Anterior cingulate cortex (tissue), 58 donors: ENCODE data around the gene POLR2B.
"Not testable (repeated sequence)": the region's sequence is repeated elsewhere in the genome, so short reads cannot be mapped to it uniquely, and the experiment has no call there.

ENCODE experiments used
- DNase-seq, 58 donors: peaks; one replicate each; lab custom pipeline; 2025; lab: John Stamatoyannopoulos, UW

POLR2B gene

DNA sequence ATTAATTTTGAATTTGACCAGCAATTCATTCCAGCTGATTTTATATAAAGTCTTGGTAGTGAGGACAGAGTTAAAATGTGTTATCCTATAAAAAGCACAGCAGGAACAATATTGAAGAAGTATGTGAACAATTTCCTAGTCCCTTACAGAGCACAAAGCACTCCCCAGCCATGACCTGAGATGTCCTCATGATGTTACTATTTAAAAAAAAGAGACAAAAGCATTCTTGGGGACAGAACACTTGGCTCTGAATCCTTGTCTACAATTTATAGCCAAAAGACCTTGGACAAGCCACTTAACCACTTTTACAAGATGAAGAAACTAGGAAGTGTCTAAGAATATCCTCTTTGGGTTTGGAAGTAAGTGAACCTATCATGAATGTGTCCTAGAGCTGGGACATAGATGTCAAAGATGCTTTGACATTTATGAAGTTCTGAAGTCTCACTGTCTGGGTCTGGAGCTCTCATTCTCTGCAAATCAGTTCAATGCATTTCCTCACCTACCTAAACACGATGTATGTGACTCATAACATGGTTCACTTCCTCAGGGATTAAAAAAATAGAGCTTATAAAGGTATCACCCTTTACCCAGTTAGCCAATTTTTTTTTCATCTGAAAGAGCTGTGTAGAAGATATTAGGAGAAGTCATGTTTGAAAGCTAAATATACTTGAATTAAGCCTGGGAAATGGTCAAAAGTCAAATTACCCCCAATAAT is 70.1 kb downstream of the POLR2B start:
- no peak for DNase-seq

DNA sequence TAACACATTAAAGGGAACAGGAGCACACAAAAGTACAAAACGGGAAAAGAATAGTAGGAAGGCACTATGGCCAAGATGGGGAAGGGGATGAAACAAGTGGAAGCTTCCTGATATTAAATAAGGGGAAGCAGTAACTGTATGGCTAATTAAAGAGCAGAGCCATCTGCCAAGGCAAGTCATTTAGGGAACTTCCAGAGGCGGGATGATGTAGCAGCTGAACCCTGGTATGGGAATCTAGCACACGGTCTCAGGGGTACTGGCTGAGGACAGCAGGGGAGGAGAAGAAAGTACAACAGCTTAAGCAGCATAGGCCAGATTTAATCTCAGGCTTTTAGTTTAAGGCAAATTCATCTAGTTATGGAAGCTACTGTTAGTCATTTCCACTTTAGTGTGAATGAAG is 72.4 kb downstream of the POLR2B start:
- peak in 1 of 58 donors; percentile 4 for DNase-seq

DNA sequence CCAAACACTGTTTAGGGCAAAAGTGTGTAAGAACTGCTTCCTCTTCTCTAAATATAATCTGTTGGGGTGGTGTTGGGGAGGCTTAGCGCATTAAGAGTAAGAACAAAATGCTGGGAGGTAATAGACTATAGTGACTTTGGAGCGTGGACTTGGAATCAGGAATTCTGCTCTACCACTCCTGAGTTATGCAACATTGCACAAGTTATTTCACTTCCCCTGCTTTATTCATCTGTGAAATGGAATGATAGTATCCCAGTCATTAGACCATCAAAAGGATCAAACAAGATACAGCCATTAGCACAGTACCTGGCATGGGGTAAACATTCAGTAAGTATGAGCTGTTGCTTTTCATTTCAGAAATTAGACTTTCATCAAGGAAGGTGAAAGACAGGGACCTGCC is 72.8 kb downstream of the POLR2B start:
- no peak for DNase-seq

DNA sequence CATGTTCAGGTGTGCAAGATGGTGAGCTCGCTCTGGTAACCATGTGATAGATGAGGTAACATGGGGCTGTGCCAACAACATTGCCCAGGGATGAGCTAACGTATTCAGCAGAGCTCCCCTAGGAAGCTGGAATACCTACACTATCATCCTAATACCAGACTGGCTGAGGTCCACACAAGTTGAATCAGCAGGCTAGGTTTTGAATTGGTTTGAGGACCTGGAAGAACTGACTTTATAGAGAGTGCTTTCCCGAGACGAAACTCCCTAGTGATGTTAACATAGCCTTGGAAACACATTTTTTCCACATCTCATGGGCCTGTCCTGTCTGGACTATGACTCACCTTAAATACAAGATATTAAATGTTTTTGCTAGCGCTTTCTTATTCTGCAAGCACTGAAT is 74.8 kb downstream of the POLR2B start:
- DNase-seq, result no peak

DNA sequence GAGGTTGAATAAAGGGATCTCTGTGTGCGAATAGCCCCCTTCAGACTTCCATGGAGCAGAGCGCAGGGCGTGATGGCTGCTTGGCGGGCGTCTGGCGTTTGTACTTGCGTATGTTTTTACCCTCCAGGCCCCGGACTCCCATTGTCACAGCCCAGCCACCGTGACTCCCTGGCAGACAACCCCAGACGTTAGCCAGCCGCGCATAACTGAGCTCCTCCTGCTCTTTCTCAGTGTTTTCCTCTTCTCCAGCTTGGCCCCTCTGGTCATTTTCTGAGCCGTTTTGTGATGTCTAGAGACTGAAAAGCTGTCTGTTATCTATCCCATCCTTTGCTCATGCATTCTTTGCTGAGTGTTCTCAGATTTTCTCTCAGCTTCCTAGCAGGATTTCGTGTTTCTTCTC is 77.2 kb downstream of the POLR2B start:
- DNase-seq, result peak in 27 of 58 donors; percentile 4 to 52 (median 19)

DNA sequence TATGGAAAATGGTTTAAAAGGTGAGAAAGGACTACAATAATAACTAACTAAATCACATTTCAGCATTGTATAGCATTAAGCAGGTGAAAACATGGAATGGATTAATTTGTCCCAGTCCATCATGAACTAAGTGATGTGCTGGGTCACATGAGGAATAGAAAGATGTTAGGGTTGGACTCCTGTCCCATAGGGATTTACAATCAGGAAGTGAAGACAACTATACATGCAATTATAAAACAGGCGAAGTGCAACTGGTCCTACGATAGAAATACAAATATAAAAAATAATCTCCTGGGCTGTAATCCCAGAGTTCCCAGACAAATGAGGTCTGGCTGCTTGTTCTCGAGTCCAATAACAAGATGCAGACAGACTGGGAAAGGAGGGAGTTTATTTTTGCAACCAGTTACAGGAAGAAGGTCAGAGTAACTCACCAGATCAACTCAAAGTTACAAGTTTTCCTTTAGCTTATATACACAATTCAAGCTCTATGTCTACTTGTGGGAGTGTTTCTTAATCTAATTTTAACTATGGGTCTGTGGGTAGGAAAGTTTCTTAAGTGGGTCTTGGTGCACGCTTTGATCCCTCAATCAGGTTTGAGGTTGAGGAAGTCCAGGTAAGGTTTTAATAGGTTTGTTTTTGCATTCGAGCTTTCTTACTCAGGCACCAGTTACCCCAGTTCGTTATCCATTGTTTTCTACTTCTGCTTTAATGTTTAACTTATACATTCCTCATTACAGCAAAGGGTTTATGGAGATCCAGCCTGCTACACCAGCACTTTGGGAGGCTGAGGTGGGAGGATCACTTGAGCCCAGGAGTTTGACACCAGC is 81.4 kb downstream of the POLR2B start:
- DNase-seq, result no peak

DNA sequence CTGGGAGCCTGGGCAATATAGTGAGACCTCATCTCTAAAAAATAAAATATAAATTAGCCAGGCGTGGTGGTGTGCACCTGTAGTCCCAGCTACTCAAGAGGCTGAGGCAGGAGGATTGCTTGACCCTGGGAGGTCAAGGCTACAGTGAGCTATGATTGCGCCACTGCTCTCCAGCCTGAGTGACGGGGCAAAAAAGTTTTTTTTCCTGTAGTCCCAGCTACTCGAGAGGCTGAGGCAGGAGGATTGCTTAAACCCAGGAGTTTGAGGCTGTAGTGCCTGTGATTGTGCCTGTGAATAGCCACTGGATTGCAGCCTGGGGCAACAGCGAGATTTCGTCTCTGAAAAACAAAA is 82.0 kb downstream of the POLR2B start:
- DNase-seq, result not testable (repeated sequence)

DNA sequence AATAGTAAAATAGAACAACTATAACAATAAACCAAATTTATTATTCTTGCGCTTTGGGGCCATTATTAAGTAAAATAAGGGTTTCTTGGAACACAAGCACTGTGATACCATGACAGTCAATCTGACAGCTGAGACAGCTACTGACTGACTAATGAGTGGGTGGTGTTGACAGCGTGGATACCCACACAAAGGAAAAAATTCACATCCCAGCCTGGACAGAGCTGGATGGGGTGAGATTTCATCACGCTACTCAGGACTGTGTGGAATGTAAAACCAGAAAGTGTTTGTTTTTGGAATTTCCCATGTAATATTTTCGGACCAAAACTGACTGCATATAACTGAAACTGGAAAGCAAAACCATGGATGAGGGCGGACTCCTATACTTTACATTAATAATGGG is 82.7 kb downstream of the POLR2B start:
- no peak for DNase-seq

DNA sequence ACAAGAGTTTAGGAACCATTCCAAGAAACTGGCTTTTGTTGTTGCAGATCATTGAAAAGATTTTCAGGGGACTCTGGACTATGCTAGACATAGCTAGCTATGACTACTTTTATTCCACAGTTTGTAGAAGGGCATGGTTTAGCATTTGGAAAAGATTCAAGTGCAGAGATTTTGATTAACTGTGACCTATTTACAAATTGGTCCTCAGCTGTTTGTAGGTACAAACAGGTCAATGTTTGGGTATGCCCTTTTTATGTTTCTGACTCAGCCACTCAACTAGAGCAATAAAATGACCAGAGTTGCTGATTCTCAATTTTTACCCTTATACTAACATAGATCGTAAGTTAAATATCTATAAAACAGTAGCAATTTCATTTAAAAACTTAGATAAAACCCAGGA is 84.8 kb downstream of the POLR2B start:
- DNase-seq, result no peak

DNA sequence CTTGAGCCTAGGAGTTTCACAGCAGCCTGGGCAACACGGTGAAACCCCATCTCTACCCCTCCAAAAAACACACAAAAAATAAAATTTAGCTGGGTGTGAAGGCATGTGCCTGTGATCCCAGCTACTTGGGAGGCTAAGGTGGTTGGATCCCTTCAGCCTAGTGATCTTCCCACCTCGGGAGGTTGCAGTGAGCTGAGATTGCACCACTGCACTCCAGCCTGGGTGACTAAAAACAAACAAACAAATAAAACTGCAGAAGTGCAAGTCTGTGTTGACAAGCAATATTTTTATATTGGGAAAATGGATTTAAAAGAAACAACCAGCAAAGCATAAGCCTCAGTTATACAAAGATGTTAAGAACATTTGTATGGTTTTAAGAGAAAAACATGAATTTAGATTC is 85.4 kb downstream of the POLR2B start:
- DNase-seq, result no peak

DNA sequence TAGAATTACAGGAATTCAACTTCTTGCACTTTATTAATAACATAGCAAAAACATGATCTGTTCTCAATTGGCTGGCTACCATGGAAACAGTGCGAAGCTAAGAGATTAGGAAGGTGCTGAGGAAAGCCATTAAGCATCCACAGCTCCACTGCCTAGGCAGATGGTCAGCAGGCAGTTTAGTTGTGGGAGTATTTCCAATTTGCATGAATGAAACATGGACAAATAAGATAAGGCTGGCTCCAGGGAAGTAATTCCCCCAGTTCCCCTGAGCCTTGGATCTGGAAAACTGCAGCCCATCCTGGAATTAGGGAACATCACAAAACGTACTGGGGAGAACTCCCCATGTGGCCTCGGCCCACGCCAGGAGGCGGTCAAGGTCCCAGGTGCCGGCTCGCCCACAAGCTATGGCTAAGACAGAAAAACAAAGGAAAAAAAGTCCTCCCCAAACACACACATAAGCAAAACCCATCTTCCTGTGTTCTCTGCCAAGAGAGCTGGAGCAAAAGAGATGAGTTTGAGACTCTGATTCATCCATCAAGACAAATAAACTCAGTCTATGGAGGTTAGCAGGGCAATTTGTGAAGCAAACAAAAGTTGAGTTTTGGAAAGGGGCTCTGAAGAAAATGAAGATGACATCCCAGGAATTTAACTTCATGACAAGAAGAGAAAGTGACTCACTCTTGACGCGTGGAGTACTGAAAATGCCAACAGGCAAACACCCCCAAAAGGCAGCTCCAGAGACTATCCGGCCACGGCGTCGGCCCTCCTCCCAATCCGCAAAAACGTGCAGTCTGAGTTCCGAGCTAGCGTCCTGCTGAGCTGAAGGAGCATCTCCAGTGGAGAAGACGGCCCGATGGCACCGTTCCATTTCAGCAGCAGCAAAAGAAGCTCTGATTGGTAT is 86.4 kb downstream of the POLR2B start:
- peak in 1 of 58 donors; percentile 43 for DNase-seq

DNA sequence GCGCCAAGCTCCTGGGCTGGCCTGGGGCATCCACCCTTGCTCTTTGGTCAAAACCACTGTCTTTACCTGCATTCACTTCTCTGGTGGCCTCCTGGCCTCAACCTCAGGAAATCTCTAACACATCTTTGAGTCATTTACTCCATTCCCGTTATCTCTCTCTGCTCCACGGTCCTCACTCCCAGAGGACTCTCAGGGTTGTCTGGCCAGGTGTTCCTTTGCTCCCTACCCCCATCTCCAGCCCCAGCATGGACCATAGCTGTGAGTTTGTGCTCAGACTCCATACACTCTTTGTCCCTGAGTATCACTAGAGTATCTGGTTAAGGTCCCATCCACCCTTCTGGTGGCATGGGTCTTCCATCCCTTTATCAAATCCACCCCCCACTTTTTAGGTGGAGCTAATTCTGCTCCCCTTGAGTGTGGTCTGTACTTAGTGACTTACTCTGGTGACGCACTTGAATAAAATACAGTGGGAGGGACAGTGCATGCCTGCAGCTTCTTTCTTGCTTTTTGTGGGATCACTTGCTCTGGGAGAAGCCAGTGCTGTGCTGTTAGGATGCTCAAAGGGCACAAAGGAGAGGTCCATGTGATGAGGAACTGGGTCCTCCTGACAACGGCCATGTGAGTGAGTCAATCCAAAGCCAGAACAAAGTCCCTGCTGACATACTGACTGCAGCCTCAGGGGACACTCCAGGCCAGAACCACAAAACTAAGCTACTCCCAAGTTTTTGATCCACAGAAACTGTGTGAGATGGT is 87.2 kb downstream of the POLR2B start:
- no peak for DNase-seq

DNA sequence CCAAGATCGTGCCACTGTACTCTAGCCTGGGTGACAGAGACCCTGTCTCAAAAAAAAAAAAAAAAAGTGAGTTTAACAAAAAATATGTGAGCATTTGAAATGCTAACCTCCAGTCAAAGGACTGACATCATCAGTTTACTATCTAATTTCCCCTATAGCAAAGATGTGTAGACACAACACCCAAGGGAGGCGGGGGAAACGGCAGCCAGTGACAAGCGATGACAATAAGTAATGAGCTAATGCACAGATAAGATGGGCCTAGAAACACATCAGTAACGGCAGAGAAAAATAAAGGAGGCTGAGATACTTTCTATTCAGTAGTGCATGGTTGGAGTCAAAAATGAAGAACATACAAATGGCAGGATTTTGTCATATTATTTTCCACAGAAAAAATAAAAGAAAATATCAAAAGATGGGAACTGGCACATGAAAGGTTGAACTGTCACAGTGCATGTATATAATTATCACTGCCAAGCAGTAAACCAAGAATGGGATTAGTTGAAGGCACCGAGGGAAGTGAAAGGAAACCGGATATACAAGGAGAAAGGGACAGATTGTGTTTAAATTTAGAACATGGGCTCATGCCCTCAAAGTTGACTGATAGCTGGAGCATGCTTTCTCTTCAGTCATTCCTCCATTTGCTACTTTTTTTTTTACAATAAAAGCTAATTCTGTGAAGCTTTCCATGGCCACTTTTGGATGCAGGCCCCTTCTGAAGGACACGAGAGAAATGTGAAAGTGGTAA is 89.7 kb downstream of the POLR2B start:
- DNase-seq, result no peak

DNA sequence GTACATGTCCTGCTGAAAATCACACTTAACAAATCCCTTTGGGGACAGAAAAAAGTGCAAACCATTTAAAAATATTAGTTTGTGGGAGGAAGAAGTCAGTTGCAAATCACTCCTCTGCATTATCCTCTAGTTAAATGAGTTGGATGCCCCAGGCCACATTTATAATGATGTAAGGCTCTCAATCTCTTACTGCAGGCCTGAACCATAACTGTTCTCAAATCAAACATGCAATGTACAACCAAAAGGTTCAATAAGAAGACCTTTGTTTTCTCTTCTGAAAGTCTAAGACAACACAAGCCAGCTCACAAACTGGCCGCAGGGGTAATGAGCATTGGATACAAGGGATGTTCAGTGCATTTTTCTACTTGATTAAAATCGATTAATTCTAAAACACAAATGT is 91.8 kb downstream of the POLR2B start:
- no peak for DNase-seq

DNA sequence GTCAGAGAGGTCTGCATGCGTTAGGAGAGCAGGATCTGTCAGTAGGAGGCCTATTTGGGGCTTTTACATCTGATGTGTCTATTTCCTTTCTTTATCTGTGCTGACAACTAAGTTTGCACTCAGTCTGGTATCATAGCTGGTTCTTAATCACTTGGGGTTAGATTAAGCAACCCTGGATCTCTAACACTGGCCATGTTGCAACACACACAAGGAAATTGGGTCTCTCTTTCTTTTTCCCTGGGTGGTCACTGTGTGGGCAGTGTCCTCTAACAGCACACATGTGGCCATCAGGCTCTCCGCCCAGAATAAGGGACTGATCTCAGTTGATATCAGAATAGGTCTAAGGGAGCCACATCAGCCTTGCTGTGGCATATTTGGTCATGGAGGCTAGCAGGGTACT is 92.6 kb downstream of the POLR2B start:
- DNase-seq, result no peak

DNA sequence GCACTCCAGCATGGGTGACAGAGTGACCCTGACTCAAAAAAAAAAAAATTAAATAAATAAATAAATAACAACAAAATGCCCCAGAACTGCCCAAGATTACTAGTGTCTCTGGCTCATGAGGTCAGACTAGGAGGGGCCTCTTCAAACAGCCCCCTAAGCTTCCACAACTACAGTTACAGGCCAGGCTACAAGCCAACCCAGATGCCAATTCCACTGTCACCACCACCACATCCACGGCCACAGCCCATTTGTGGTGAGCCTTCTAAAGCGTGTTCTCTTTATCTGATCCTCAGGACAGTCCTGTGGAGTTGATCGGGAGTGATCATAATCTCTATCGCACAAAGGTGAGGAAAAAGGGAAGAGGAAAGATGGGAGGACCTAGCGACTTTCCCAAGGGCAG is 94.9 kb downstream of the POLR2B start:
- DNase-seq, result no peak

DNA sequence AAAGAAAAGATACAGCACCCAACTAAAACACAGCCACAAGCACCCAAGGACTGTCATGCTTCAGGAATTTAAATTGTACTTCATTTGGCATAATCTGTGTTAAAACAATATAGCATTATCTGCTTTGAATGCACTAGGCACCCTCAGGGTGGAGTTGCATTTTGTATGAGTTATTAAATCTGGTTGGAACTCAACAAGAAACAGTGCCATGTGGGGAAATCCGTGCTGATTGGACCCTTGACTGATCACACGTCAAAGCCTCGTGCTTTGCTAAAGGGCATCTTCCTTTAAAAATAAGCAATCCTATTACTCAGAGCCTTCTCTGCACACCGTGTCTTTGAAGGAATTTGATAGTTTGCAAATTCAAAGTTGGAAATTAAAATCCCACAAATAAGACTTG is 96.0 kb downstream of the POLR2B start:
- DNase-seq, result no peak

DNA sequence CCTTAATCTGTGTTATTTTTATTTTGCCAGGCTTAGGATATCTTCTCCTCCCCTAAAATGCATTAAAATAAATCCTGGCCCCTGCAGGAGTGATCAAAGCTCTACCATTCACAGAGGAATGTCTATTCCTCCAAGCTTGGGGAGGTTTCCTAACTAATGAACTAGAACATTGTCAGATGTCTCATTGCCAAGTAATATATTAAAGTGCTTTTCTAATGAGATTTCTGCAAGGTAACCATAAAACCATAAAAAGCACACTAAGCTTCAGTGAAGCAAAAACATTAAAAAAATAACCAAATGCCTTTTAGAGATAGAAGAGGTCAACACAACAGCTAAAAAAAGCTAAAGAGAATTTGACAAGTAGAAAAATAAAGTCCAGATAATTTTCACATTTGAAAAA is 96.7 kb downstream of the POLR2B start:
- DNase-seq, result no peak

DNA sequence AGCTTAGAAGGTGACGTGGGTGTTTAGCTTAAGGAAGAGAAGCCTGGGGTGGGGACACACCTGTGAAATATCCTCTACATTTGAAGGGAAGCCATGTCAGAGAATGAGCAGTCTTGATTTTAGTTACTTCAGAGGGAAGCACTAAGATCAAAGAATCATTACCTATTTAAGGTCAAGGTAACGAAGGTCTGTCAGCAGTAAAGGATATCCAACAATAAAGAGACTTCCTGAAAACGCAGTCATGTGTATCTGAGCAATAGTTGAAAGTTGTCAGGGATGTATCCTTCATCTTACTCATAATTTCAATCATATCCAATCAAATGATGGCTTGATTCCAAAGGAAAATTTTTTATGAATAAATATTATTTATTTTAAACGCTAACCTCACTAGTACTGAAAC is 98.0 kb downstream of the POLR2B start:
- no peak for DNase-seq
